Activated gamma-delta T cell treated with anti-CD3 and anti-CD28 coated beads, Interleukin-2, amount 50 U/mL, for 16 hours (primary cell): ENCODE data around the gene STX5.
"Not testable (repeated sequence)": the region's sequence is repeated elsewhere in the genome, so short reads cannot be mapped to it uniquely, and the experiment has no call there.

ENCODE experiments used
- DNase-seq: peaks from one replicate; pipeline ENCODE4 v3.0.0-alpha.2; 2020; ENCODE audit warnings: low read depth

Gene STX5, protein sequence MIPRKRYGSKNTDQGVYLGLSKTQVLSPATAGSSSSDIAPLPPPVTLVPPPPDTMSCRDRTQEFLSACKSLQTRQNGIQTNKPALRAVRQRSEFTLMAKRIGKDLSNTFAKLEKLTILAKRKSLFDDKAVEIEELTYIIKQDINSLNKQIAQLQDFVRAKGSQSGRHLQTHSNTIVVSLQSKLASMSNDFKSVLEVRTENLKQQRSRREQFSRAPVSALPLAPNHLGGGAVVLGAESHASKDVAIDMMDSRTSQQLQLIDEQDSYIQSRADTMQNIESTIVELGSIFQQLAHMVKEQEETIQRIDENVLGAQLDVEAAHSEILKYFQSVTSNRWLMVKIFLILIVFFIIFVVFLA

DNA sequence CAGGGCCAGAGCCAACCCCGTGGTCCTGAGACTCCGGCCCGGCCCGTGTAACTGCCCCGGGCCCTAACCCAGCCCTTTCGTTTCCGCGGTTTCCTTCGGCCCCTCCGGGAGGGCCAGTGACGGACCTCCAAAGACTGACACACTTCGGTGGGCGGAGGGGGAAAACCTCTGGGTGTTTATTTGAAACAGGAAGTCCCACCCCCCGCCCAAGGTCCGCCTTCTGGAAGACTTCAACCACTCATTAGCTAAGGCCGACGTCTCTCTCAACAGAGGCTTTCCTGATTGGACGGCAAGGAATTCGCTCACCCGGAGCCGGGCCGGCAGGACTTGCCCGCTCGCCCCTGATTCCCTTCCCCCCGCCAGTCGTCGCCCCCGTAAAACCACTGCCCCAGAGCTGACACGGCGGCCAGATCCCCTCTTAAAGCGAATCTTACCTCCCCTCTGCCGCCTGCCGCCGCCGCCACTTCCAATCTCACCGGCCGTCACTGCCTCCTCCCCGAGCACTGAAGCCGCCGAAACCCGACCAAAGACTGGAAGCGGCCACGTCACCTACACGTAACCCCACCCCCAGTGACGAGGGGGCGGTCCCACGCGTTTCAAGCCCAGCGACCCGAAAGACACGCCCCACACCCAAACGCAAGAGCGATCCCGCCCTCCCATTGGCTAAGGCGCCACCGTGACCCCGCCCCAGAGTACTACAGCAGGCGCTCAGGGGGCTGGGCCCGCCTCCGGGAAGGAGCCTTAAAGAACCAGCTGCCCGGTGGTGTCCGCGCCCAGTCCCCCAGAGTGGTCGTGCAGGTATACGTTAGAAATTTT is at the start of gene STX5:
TSS of gene STX5 (minus strand) at position 532 of the 816 bp plus-strand sequence. CDS start 808 bp downstream, outside the sequence.
- DNase-seq: peak; percentile 100

DNA sequence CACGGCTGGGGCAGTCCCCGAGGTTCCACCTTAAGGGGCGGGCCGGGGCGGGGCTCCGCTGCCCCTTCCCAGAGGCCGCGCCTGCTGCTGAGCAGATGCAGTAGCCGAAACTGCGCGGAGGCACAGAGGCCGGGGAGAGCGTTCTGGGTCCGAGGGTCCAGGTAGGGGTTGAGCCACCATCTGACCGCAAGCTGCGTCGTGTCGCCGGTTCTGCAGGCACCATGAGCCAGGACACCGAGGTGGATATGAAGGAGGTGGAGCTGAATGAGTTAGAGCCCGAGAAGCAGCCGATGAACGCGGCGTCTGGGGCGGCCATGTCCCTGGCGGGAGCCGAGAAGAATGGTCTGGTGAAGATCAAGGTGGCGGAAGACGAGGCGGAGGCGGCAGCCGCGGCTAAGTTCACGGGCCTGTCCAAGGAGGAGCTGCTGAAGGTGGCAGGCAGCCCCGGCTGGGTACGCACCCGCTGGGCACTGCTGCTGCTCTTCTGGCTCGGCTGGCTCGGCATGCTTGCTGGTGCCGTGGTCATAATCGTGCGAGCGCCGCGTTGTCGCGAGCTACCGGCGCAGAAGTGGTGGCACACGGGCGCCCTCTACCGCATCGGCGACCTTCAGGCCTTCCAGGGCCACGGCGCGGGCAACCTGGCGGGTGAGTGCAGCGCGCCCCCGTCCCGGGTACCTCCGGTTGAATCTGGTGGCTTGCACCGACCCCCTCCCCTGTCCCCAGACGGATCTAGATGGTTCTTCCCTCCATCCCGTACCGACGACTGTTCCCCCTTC is 49.1 kb upstream of the STX5 start, which contains the start of gene SLC3A2:
TSS of gene SLC3A2 (plus strand) at position 94 of the 776 bp plus-strand sequence. CDS start at position 222, 128 bp downstream.
- DNase-seq: peak; percentile 74

DNA sequence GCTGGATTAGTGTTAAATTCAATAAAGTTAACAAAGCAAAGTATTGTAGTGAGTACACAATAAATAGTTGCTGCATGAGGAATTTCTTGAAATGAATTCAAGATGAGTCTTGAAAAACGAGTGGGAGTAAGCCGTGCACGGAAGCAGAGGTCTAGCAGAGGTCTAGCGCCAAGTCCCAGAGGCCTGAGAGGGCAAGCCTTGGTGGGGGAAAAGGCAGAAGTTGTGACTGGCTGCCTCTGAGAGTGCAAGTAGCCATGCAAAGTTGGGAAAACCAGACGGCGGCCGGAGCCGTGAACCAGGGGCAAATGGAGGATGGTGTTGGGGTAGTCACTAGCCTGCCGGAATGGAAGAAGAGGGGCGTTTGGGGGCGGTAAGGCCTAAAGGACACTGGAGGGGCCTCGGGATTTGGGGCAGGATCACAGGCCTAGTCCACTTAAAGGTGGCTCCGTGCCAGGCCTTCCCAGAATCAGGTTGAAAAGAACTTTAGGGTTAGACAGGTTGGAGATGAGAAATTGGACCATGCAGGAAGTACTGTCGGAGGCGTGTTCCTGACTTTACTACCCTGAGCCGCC is 48.5 kb upstream of the STX5 start:
- DNase-seq: no peak

DNA sequence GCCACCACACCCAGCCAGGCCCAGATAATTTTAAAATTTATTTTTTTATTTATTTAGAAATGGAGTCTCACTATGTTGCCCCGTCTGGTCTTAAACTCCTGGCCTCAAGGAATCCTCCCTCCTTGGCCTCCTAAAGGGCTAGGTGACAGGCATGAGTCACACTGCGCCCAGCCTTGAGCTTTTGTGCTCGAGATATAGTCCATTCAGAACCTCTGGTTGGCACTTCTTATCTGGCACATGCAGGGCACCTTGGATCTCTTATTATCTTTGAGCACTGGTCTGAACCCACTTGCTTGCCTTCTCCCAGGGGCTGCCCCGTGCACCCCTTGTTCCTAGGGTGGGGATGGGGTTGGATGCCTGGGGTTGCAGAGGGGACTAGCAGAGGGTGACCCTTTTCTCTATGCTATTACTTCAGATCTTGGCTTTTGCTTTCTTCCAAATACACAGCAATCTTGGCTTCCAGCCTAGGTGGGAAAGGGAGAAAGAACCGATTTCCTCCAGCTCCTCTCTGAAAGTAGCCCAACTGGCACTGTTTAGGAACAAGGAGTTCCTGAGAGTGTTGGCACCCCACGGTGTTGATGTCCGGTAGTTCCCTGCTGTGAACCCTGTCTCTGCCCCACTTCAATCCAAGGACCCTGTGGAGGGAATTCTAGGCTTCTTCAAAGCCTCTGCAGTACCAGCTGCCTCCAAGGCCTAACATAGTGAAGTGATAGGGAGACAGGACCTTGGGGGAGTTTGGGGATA is 47.6 kb upstream of the STX5 start:
- no peak for DNase-seq

DNA sequence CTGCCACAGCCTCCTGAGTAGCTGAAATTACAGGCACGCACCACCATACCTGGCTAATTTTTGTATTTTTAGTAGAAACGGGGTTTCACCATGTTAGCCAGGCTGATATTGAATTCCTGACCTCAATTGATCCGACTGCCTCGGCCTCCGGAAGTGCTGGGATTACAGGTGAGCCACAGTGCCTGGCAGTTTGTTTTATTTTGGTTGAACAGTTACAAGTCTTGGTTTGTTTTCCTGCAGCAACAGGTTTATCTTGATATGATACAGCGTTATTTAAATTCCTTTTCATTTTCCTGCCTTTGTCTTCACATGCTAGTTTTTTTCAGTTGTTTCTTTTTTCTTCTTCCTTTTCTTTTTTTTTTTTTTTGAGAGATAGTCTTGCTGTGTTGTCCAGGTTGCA is 44.9 kb upstream of the STX5 start:
- no peak for DNase-seq

DNA sequence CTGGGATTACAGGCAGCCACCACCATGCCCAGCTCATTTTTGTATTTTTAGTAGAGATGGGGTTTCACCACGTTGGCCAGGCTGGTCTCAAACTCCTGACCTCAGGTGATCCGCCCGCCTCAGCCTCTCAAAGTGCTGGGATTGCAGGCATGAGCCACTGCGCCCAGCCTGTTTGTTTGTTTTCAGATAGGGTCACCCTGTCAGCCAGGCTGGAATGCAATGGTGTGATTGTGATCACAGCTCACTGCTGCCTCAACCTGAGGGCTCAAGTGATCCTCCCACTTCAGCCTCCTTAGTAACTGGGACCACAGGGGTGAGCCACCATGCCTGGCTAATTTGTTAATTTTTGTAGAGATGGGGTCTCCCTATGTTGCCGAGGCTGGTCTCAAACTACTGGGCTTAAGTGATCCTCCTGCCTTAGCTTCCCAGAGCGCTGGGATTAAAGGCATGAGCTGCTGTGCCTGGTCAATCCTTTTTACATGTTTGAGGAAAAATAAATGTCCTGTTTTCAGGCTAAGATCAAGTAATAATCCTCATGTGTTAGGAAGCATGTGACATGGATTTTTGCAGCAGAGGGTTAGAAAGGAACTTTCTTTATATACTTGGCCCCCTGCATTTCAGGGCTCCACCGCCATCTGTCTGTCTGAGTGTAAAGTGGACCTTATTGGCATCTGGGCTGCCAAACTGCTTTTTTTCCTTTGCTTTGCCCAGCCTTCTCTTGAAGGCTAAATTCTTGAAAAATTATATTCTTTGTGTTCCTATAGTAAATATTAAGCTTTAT is 44.0 kb upstream of the STX5 start:
- no peak for DNase-seq

DNA sequence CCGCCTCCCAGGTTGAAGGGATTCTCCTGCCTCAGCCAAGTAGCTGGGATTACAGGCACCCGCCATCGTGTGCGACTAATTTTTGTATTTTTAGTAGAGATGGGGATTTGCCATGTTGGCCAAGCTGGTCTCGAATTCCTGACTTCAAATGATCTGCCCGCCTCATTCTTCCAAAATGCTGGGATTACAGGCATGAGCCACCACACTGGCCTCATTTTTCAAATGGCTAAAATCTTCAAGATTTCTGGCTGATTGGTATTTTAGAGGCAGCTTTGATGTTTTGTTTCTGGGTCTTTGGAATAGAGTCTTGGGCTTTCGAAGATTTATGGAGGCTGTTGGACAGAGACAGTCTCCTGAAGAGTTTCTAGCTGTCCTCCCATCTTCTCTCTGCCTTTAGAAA is 43.0 kb upstream of the STX5 start:
- no peak for DNase-seq

DNA sequence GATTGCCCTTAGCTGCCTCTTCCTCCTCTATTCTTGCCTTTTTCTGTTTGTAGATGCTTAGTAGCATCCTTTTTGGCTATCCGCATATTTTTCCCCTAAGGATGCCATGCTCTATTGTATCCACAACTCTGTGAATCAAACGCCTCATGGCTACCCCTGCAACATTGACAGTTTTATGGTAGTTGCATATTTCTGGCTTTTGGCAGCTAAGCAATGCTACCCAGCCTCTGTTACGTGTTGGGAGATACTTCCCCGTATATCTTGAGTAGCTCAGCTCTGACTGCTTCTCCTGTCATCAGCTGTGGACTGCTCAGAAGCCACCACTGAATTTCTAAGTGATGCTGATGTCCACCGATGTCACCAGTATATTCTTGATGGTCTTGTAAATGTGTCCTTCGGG is 33.8 kb upstream of the STX5 start:
- DNase-seq: no peak

DNA sequence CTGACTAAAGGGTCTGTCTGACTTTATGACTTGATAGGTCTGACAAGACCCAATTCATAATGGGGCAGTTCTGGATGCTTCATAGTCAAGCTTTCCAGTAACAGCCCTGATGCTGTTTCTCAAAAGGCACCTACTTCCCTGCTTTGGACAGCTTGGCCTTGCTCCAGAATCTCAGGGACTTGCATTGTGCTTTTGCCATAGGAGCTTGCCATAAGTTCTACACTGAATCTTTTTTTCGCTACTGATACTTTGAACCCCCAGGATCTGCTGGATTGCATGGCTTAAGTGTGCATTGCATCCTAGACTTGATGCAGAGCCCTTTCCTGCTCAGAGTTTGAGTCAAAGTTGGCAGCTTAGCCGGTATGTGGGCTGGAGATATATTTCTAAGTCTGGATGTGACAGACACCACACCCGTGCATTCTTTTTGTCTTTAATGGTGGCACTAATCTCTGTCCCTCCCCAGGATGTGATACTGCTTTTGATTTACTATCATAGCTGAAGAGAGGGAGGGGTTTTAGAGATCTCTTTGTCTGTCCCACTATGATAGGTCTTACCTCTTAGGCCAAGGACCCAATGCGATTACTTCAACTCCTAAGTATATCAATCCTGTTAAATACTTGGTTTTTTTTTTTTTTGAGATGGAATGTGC is 32.0 kb upstream of the STX5 start:
- no peak for DNase-seq

DNA sequence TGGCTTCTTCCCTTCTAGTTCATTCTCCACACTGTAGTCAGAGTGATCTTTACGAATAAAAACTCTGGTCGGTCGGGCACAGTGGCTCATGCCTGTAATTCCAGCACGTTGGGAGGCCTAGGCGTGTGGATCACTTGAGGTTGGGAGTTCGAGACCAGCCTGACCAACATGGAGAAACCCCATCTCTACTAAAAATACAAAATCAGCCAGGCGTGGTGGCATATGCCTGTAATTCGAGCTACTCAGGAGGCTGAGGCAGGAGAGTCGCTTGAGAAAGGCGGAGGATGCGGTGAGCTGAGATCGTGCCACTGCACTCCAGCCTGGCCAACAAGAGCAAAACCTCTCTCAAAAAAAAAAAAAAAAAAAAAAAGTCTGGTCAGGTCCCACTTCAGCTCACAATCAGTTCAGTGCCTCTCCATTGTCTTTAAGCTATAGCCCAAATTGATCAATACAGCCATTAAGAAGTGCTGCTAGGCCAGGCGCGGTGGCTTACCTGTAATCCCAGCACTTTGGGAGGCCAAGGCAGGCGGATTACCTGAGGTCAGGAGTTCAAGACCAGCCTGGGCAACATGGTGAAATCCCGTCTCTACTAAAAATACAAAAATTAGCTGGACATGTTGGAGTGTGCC is 29.8 kb upstream of the STX5 start:
- DNase-seq: not testable (repeated sequence)

DNA sequence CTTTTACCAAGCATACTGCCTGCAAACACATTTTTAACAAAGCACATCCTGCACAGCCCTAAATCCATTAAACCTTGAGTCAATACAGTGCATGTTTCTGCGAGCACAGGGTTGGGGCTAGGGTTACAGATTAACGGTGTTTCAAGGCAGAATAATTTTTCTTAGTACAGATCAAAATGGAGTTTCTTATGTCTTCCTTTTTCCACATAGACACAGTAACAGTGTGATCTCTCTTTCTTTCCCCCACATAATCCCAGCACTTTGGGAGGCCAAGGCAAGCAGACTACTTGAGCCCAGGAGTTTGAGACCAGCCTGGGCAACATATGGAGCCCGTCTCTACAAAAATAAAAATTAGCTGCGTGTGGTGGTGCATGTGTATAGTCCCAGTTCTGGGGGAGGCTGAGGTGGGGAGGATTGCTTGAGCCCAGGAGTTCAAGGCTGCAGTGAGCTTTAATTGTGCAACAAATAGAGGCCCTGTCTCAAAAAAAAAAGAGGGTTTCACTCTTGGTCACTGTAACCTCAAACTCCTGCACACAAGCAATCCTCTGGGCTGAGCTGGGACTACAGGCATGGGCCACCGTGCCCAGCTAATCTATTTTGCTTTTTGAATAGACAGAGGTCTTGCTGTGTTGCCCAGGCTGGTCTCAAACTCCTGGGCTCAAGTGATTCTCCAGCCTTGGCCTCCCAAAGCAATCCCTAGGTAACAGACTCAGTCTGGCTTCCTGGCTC is 29.1 kb upstream of the STX5 start:
- no peak for DNase-seq

DNA sequence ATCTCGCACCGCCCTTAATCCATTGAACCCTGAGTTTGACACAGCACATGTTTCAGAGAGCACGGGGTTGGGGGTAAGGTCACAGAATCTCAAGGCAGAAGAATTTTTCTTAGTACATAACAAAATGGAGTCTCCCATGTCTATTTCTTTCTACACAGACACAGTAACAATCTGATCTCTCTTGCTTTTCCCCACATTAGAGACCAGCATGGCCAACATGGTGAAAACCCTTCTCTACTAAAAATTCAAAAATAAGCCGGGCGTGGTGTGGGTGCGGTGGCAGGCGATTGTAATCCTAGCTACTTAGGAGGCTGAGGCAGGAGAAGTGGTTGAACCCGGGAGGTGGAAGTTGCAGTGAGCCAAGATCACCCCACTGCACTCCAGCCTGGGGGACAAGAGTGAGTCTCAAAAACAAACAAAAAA is 27.4 kb upstream of the STX5 start:
- DNase-seq: not testable (repeated sequence)

DNA sequence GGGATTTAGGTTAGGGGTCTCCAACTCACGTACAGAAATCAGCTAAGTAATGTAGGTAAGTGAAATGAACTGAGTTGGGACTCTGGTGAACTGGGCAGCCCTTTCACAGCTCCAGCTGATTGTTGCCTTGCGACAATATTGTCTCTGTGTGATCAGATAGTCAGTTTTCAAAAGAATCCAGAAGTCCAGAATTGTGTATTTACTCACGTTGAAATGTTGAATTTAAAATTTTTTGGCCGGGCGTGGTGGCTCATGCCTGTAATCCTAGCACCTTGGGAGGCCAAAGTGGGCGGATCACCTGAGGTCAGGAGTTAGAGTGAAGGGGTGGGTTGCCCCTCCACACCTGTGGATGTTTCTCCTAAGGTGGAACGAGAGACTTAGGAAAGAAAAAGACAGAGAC is 26.4 kb upstream of the STX5 start:
- no peak for DNase-seq

DNA sequence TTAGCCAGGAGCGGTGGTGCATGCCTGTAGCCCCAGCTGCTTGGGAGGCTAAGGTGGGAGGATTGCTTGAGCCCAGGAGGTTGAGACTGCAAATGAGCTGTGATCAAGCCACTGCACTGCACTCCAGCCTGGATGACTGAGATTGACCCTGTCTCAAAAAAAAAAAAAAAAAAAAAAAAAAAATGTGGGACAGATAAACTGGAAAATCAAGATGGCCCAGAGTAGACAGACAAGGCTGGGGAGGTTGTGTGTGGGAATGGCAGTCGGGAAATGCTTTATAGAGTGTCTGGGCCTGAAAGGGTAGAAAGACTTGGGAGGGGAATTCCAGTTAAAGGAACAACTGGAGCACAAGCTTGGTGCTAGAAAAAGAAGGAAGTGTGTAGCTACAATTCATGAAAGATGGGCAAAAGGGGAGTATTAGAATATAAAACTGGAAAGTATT is 25.7 kb upstream of the STX5 start:
- DNase-seq: no peak

DNA sequence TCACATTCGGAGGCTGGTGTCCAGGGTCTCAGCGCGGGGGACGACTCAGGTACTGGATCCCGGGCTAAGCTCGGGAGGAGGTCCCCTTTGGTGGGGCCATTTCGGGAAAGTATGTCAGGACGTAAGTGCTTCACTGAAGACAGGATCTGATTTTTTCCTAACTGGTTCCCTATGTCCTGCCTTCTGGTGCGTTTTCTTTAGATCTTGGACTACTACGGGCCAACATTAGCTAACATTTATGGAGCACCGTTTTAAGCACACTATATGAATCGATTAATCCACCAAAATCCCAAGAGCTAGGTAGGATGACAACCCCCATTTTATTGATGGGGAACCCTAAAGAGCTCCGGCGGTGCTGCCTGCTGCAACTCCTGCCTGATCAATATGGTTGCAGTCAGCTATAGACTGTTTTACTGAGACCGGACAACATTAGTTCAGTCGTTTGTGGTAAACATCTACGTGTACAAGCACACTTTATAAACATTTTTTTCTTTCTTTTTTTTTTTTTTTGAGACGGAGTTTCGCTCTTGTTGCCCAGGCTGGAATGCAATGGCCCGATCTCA is 24.6 kb upstream of the STX5 start:
- DNase-seq: no peak

DNA sequence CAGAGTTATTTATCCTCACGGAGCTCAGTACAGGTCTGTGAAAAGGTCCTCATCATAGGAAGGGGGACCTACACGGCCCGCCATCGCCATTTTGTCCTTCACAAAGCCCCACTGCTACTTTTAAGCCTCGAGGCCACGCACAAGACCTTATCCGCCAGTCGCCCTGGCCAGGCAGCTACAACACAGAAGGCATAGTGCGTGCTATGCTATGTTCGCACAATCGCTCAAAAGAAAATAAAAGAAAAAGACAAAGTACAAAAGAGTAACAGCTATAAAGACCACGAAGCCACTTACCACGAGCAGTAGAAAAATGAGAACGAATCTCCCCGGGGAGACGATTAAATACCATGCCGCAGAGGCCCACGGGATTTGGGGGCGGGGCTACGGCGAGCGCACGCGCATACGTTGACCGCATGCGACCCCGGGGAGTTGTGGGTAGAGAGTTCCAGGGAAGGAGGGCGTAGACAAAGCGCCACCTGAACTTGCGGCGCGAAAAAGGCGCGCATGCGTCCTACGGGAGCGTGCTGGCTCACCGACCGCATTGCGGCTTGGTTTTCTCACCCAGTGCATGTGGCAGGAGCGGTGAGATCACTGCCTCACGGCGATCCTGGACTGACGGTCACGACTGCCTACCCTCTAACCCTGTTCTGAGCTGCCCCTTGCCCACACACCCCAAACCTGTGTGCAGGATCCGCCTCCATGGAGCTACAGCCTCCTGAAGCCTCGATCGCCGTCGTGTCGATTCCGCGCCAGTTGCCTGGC is 23.9 kb upstream of the STX5 start:
- DNase-seq: peak; percentile 97

DNA sequence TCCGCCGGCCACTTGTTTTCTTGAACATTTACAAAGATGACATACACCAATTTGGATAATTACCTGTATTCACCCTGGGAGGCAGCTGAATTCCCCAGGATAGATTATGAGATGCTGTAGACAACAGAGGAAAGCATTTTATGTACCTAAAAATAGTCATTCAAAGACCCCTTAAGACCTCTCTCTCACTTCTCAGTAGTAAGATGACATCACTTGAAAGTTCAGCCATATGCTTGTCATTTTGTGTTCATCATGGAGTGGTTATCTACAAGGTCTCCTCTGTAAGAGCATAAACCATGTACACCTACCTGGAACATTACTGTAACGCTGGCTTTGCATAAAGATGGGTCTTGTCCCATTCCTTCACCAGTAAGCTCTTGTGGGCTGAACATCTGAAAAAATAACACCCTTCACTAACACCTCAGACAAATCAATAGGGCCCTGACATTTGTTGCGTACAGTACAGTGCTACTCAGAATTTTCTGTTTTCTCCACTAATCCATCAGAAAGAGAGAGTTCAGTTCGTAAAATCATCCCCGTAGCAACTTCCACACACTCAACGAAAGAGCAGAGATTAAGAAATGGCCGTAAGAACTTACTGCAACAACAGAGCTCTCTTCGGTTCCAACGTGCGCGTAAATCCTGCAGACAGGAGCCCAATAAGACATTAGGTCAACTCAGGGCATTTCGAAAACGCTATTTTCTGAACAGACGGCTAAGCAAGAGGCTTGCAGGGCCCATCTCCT is 23.1 kb upstream of the STX5 start:
- DNase-seq: no peak
